PC-9 (cell line): ENCODE data around the gene ZNF358.

Experiments used
- EZH2 ChIP-seq: fragments of 200-600 bp; sonication (generic); IDR thresholded peaks from 2 replicates; pipeline ENCODE4 v1.8.0; 2017; ENCODE audit warnings: antibody characterized with exemption, low read depth
- TF ChIP-seq, protein P1 (sequence below): fragments of 200-600 bp; sonication (generic); conservative IDR thresholded peaks from 2 replicates; pipeline ENCODE4 v1.6.1; 2017; ENCODE audit warnings: mixed run types, antibody characterized with exemption, mild to moderate bottlenecking, moderate library complexity

DNA sequence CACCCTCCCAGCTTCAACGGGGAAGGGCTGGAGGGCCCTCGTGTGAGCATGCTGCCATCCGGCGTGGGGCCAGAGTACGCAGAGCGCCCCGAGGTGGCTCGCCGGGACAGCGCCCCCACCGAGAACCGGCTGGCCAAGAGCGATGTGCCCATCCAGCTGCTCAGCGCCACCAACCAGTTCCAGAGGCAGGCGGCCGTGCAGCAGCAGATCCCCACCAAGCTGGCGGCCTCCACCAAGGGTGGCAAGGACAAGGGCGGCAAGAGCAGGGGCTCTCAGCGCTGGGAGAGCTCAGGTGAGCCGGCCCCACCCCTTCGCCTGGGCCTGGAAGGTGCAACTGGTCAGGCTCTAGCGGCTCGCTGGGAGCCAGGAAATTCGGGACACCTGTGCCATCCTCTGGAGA, 47.1 kb upstream of the ZNF358 start:
- no peak for TF ChIP-seq EZH2
- TF ChIP-seq, protein P1, sequence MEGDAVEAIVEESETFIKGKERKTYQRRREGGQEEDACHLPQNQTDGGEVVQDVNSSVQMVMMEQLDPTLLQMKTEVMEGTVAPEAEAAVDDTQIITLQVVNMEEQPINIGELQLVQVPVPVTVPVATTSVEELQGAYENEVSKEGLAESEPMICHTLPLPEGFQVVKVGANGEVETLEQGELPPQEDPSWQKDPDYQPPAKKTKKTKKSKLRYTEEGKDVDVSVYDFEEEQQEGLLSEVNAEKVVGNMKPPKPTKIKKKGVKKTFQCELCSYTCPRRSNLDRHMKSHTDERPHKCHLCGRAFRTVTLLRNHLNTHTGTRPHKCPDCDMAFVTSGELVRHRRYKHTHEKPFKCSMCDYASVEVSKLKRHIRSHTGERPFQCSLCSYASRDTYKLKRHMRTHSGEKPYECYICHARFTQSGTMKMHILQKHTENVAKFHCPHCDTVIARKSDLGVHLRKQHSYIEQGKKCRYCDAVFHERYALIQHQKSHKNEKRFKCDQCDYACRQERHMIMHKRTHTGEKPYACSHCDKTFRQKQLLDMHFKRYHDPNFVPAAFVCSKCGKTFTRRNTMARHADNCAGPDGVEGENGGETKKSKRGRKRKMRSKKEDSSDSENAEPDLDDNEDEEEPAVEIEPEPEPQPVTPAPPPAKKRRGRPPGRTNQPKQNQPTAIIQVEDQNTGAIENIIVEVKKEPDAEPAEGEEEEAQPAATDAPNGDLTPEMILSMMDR: no peak
